Neural crest cell (in vitro differentiated cells): Measurements from ENCODE around the gene TOLLIP. TPM values are rescaled to one million over a fixed set of nuclear protein-coding genes. Genes with fewer than 3 reads are reported as not detected.

Experiments
- DNase-seq: peaks from one replicate; pipeline ENCODE4 v3.0.0; 2021; ENCODE audit warnings: low read depth, mixed read lengths, low spot score
- H3K27ac Mint-ChIP-seq: one replicate; pipeline ENCODE4 v1.8.0; 2021; ENCODE audit warnings: mild to moderate bottlenecking, mixed read lengths; ENCODE audit not compliant: unreplicated experiment
- H3K27me3 Mint-ChIP-seq: 2 replicates; pipeline ENCODE4 v1.8.0; 2021; ENCODE audit warnings: low read depth, mild to moderate bottlenecking, mixed read lengths
- H3K36me3 Mint-ChIP-seq: 2 replicates; pipeline ENCODE4 v1.8.0; 2021; ENCODE audit warnings: low read depth, mild to moderate bottlenecking, mixed read lengths
- H3K4me1 Mint-ChIP-seq: 2 replicates; pipeline ENCODE4 v1.8.0; 2021; ENCODE audit warnings: mixed read lengths
- H3K4me3 Mint-ChIP-seq: one replicate; pipeline ENCODE4 v1.8.0; 2021; ENCODE audit warnings: mild to moderate bottlenecking, mixed read lengths
- H3K9me3 Mint-ChIP-seq: 2 replicates; pipeline ENCODE4 v1.8.0; 2021; ENCODE audit warnings: mixed read lengths
- total RNA-seq: library from RNA; stranded (reverse); gene quantifications from 2 replicates; pipeline ENCODE4 v1.2.1, GENCODE V29; 2021
- TF ChIP-seq, protein P1 (sequence below): fragments of 200-600 bp; sonication (generic); conservative IDR thresholded peaks from 2 replicates; pipeline ENCODE4 v1.5.0; 2021; ENCODE audit warnings: antibody characterized with exemption, mild to moderate bottlenecking

TOLLIP gene
- total RNA-seq, 1 donor from 2014 or later = 40.3 TPM

DNA sequence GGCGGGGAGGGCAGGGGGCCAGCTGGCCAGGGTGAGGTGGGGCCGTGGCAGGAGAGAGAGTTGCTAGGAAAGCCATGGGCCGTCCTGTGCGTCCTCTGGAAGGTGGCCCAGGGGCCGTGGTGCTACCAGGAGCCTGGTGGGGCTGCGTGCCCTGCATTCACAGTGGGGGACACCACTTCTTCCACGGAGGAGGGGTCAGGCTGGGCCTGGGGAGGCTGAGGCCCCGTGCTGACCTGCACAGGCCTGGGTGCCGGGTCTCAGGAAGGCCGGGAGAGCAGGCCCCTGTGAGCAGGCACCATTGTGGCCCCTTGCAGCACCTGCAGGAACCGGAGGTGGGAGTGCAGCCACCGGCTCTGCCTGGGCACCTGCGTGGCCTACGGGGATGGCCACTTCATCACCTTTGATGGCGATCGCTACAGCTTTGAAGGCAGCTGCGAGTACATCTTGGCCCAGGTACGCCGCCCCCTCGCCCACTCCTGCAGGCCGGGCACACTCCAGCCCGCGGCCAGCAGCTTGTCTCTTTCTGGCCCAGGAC, 74.6 kb downstream of the TOLLIP start:
- no peak overlapping the region for H3K27ac Mint-ChIP-seq
- H3K9me3 Mint-ChIP-seq = no peaks in the 10 kb centered on the region
- no peak overlapping the region for H3K4me3 Mint-ChIP-seq
- TF ChIP-seq, protein P1, sequence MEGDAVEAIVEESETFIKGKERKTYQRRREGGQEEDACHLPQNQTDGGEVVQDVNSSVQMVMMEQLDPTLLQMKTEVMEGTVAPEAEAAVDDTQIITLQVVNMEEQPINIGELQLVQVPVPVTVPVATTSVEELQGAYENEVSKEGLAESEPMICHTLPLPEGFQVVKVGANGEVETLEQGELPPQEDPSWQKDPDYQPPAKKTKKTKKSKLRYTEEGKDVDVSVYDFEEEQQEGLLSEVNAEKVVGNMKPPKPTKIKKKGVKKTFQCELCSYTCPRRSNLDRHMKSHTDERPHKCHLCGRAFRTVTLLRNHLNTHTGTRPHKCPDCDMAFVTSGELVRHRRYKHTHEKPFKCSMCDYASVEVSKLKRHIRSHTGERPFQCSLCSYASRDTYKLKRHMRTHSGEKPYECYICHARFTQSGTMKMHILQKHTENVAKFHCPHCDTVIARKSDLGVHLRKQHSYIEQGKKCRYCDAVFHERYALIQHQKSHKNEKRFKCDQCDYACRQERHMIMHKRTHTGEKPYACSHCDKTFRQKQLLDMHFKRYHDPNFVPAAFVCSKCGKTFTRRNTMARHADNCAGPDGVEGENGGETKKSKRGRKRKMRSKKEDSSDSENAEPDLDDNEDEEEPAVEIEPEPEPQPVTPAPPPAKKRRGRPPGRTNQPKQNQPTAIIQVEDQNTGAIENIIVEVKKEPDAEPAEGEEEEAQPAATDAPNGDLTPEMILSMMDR = no peak
- no peaks in the 10 kb centered on the region for H3K36me3 Mint-ChIP-seq
- no peaks in the 10 kb centered on the region for H3K27me3 Mint-ChIP-seq
- DNase-seq = no peak
- H3K4me1 Mint-ChIP-seq = no peaks in the 10 kb centered on the region

- Mint-ChIP-seq H3K36me3 (no peaks in the 10 kb centered on the region), H3K27me3 (no peaks in the 10 kb centered on the region), H3K4me3 (no peak overlapping the region), H3K9me3 (no peaks in the 10 kb centered on the region), H3K4me1 (no peaks in the 10 kb centered on the region), H3K27ac (no peak overlapping the region)
- DNase-seq = no peak
- TF ChIP-seq, protein P1 = no peak
These were observed 75.2 kb downstream of the TOLLIP start for GRCh38 chr11:1234054-1234720.

GRCh38 chr11:1233351-1234053, 75.9 kb downstream of the TOLLIP start:
- no peak overlapping the region for H3K27ac Mint-ChIP-seq
- no peak overlapping the region for H3K4me3 Mint-ChIP-seq
- TF ChIP-seq, protein P1 = no peak
- H3K4me1 Mint-ChIP-seq = no peaks in the 10 kb centered on the region
- no peaks in the 10 kb centered on the region for H3K9me3 Mint-ChIP-seq
- no peaks in the 10 kb centered on the region for H3K27me3 Mint-ChIP-seq
- no peak for DNase-seq
- H3K36me3 Mint-ChIP-seq = no peaks in the 10 kb centered on the region

- no peak for DNase-seq
- Mint-ChIP-seq H3K36me3 (no peaks in the 10 kb centered on the region), H3K9me3 (no peaks in the 10 kb centered on the region), H3K4me3 (no peak overlapping the region), H3K4me1 (no peaks in the 10 kb centered on the region), H3K27ac (no peak overlapping the region), H3K27me3 (no peaks in the 10 kb centered on the region)
- TF ChIP-seq, protein P1 = no peak
These were observed 76.5 kb downstream of the TOLLIP start for GRCh38 chr11:1232883-1233321.

- DNase-seq = no peak
- TF ChIP-seq, protein P1 = no peak
- no peak overlapping the region for H3K27ac Mint-ChIP-seq
- no peak overlapping the region for H3K4me3 Mint-ChIP-seq
- H3K4me1 Mint-ChIP-seq = no peaks in the 10 kb centered on the region
- H3K9me3 Mint-ChIP-seq = no peaks in the 10 kb centered on the region
- no peaks in the 10 kb centered on the region for H3K36me3 Mint-ChIP-seq
- no peaks in the 10 kb centered on the region for H3K27me3 Mint-ChIP-seq
These were observed 77.2 kb downstream of the TOLLIP start for GRCh38 chr11:1232021-1232882.
